MCF 10A (cell line): ENCODE results near the gene FAM25C. TPM values are rescaled to one million over a fixed set of nuclear protein-coding genes. Genes with fewer than 3 reads are reported as not detected.
"Not testable (repeated sequence)": the region's sequence is repeated elsewhere in the genome, so short reads cannot be mapped to it uniquely, and the experiment has no call there.

Experiments used
- Bru-seq: library from RNA; stranded (reverse); fragments of 400-500 nt; gene quantifications from one replicate; lab custom pipeline; 2021; lab: Mats Ljungman, UMichigan
- BruChase-seq, 2 experiments: library from RNA; stranded (reverse); fragments of 400-500 nt; gene quantifications; one replicate each; lab custom pipeline; 2021; lab: Mats Ljungman, UMichigan
- BruUV-seq: library from RNA; stranded (reverse); fragments of 400-500 nt; replicated peaks from 2 replicates; lab custom pipeline; 2021; lab: Mats Ljungman, UMichigan
- CTCF ChIA-PET: fragments of 300-600 bp; sonication (Branson Sonifier 250); formaldehyde crosslinking; extraction: SDS; loops from one replicate; lab custom pipeline; 2021; ENCODE audit warnings: antibody characterized with exemption, inconsistent platforms; lab: Yijun Ruan, JAX
- POLR2A ChIA-PET: fragments of 300-600, 350-650 bp; sonication (Branson Sonifier 250); formaldehyde crosslinking; extraction: SDS; loops from one replicate; lab custom pipeline; 2020; ENCODE audit warnings: antibody characterized with exemption, inconsistent platforms; lab: Yijun Ruan, JAX
- DNase-seq: peaks from one replicate; pipeline ENCODE4 v3.0.0-alpha.2; 2018; ENCODE audit not compliant: unreplicated experiment
- H3K27ac Mint-ChIP-seq: one replicate; pipeline ENCODE4 v1.8.0; 2022; ENCODE audit warnings: mild to moderate bottlenecking, low read depth, mixed read lengths; ENCODE audit not compliant: unreplicated experiment
- H3K27me3 Mint-ChIP-seq: one replicate; pipeline ENCODE4 v1.8.0; 2022; ENCODE audit warnings: mixed read lengths; ENCODE audit not compliant: insufficient read depth, unreplicated experiment
- H3K36me3 Mint-ChIP-seq: one replicate; pipeline ENCODE4 v1.8.0; 2022; ENCODE audit warnings: mild to moderate bottlenecking, moderate library complexity, mixed read lengths; ENCODE audit not compliant: insufficient read depth, unreplicated experiment
- H3K4me1 Mint-ChIP-seq: one replicate; pipeline ENCODE4 v1.8.0; 2022; ENCODE audit warnings: mixed read lengths; ENCODE audit not compliant: insufficient read depth, unreplicated experiment
- H3K4me3 Mint-ChIP-seq: one replicate; pipeline ENCODE4 v1.8.0; 2022; ENCODE audit warnings: mild to moderate bottlenecking, moderate library complexity, mixed read lengths; ENCODE audit not compliant: unreplicated experiment
- H3K9me3 Mint-ChIP-seq: one replicate; pipeline ENCODE4 v1.8.0; 2022; ENCODE audit warnings: mixed read lengths; ENCODE audit not compliant: unreplicated experiment
- intact Hi-C: fragments of 100-400 bp; cut with micrococcal nuclease; formaldehyde crosslinking; loops from 2 replicates; pipeline ENCODE4 v1.14.1; 2022
- long read RNA-seq: library from polyadenylated mRNA; stranded (forward); transcript quantifications from one replicate; pipeline ENCODE4 v2.0.0, GENCODE V29; 2022
- total RNA-seq: library from RNA; stranded (reverse); gene quantifications from 2 replicates; pipeline ENCODE4 v1.2.3, GENCODE V29; 2022

FAM25C gene
- total RNA-seq: not detected in 2 replicates
- not detected for Bru-seq, nascent RNA
- BruChase-seq, experiment 1, labeled RNA remaining after a 6-hour chase: not detected
- BruChase-seq, experiment 2, labeled RNA remaining after a 2-hour chase: not detected
- long read RNA-seq: 0 reads

DNA sequence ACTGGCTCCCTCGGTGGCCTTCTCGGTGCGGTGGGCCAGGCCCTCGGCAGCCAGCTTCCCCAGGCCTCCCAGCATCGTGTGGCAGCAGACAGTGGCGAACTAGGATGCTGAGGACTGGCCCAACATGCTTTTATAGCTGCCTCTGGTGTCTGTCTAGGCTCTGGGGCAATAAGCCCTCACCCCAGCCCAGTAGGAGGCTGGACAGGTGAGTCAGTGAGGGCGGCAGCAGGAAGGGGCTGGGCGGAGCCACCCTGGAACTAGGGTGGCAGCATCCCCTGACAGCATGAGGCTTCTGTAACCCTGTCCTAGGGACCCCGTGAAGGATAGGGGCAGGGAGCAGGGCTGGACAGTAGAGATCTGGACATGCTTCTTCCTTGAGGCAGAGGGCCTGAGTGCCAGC lies at the start of gene FAM25C:
Gene FAM25C, minus strand, starts transcription at position 101 of the 400 bp plus-strand sequence. Its CDS starts 26 bp downstream, at position 75.
- H3K4me3 Mint-ChIP-seq, H3K27me3 Mint-ChIP-seq, H3K4me1 Mint-ChIP-seq, DNase-seq, intact Hi-C loops, CTCF ChIA-PET, H3K9me3 Mint-ChIP-seq, H3K36me3 Mint-ChIP-seq, BruUV-seq, H3K27ac Mint-ChIP-seq, POLR2A ChIA-PET: not testable (repeated sequence)

DNA sequence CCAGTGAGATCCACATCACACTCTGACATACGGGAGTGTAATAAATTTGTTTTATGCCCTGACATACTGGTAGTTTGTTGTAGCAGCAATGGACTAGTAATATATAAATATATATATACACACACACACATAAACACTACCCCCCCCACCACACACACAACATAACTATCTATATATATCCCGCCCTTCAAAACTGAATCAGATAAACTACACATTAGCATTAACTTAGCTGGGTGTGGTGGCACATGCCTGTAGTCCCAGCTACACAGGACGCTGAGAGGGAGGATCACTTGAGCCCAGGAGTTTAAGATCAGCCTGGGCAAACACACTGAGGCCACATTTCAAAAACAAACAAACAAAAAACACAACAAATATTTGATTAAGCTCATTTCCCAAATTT lies 45.0 kb upstream of the FAM25C start:
- CTCF ChIA-PET, DNase-seq, H3K27me3 Mint-ChIP-seq, H3K4me3 Mint-ChIP-seq, H3K27ac Mint-ChIP-seq, POLR2A ChIA-PET, H3K9me3 Mint-ChIP-seq, H3K4me1 Mint-ChIP-seq, intact Hi-C loops, H3K36me3 Mint-ChIP-seq, BruUV-seq: not testable (repeated sequence)

DNA sequence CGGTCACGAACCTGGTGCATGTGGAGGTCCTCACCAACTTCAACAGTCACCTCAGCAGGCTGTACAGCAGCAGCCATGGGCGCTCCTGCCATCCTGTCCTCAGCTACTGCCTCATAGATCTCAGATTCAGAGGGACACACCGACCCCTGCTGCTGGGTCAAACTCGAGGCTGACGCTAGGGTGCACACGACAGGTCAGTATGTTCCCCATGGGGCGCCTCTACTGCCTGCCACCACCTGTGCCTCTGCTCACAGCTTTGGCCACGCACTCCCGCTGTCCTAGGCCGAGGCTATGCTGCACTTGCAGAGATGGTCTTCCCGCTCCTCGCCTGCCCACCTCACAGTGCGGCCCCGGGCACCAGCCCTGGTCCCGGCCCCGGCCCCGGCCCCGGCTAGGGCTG lies 31.8 kb upstream of the FAM25C start:
- CTCF ChIA-PET, DNase-seq, POLR2A ChIA-PET, H3K36me3 Mint-ChIP-seq, H3K4me3 Mint-ChIP-seq, H3K4me1 Mint-ChIP-seq, H3K9me3 Mint-ChIP-seq, intact Hi-C loops, BruUV-seq, H3K27me3 Mint-ChIP-seq, H3K27ac Mint-ChIP-seq: not testable (repeated sequence)

DNA sequence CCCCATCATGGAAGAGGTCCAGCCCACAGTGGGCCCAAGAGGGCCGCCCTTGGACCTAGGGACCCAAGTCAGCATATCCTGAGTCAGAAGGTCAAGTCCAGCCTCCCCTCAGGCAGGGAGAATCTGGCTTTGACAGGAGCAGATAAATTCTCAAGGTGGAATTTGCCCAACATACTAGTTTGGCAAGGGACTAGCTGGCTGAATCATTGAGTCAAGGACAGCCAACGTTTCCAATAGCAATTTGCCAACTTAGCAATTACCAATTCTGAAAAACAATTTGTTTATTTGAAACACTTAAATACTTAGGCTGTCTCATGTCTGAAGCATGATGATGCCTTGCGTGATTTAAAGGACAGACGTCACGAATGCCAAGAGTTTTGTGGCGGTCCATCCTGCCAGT lies 2.7 kb upstream of the FAM25C start:
- H3K9me3 Mint-ChIP-seq, POLR2A ChIA-PET, CTCF ChIA-PET, H3K4me3 Mint-ChIP-seq, H3K27me3 Mint-ChIP-seq, H3K36me3 Mint-ChIP-seq, H3K4me1 Mint-ChIP-seq, intact Hi-C loops, BruUV-seq, DNase-seq, H3K27ac Mint-ChIP-seq: not testable (repeated sequence)

DNA sequence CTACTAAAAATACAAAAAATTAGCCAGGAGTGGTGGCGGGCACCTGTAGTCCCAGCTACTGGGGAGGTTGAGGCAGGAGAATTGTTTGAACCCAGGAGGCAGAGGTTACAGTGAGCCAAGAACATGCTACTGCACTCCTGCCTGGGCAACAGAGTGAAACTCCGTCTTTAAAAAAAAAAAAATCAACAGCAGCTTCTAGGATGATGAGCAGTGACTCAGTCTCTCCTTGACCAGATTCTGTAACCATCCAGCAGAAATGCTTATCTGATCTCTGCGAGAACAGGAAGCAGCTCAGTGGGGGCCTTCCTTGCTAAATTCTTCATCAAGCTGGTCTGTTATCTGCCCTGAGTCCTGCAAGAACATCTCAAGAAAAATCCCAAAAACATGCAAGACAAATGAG lies 5.5 kb downstream of the FAM25C start:
- H3K27ac Mint-ChIP-seq, H3K27me3 Mint-ChIP-seq, intact Hi-C loops, H3K4me3 Mint-ChIP-seq, CTCF ChIA-PET, H3K36me3 Mint-ChIP-seq, H3K4me1 Mint-ChIP-seq, H3K9me3 Mint-ChIP-seq, DNase-seq, POLR2A ChIA-PET, BruUV-seq: not testable (repeated sequence)

DNA sequence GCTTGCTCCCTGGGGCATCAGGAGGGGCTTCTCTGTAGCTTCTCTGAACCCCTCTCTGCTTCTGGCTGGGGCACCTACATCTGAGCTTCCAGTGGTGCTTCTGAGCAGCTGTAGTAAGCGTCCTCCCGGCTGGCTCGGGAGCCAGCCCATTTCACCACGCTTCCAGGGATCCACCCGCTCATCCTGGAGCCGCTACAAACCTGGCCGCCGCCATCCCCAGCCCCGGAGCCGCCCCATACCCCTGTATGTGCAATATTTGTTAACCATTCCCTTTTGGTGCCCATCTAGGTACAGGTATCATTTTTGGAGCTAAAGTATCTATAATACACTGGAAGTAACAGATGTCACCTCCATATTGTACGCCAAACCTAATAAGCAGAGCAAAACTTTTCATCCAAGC lies 7.0 kb downstream of the FAM25C start:
- H3K27ac Mint-ChIP-seq, H3K36me3 Mint-ChIP-seq, POLR2A ChIA-PET: not testable (repeated sequence)

DNA sequence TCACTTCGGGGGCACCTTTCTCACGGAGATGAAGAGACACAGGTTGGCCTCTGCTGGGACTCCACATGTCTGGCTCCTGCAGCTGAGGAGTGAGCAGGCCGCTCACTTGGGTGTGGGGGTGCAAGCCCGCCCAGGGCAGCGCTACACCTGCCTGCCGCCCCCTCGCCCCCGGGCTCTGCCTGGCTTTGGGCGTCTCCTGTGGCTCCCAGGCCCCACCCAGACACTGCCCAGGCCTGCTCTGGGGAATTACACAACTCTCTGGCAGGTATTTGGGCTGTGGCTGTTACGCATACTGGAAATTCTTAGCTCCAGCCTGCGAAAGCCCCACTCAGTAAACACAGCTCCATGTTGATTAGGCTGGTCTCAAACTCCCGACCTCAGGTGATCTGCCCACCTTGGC lies 7.9 kb downstream of the FAM25C start:
- H3K27ac Mint-ChIP-seq, intact Hi-C loops: not testable (repeated sequence)

More for the DNA sequence above, 7.0 kb downstream of the FAM25C start:
- CTCF ChIA-PET, H3K4me3 Mint-ChIP-seq, H3K9me3 Mint-ChIP-seq, DNase-seq, H3K27me3 Mint-ChIP-seq, BruUV-seq, H3K4me1 Mint-ChIP-seq, intact Hi-C loops: not testable (repeated sequence)

DNA sequence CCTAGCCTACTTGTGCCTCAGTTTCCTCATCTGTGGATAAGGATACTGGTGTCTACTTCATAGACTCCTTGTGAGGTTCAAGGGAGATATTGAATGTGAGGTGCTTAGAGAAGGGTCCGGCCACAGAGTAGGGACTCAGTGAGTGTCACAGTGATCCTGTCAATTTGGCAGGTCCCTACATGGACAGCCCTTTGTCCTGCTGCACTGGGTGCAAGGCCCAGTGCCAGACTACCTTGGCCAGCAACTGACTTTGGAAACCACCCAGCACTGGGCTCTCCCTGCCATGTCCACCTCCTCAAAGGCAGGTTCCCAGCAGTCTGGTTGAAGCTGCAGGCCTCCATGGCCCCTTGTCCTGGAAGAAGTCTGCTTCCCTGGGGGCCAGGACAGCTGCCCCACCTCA lies 9.5 kb downstream of the FAM25C start:
- BruUV-seq, H3K9me3 Mint-ChIP-seq, CTCF ChIA-PET, H3K4me1 Mint-ChIP-seq, H3K27me3 Mint-ChIP-seq, intact Hi-C loops, H3K27ac Mint-ChIP-seq, POLR2A ChIA-PET, DNase-seq, H3K4me3 Mint-ChIP-seq: not testable (repeated sequence)
- H3K36me3 Mint-ChIP-seq: peaks cover 13% of the 10 kb centered on the region

More for the DNA sequence above, 7.9 kb downstream of the FAM25C start:
- POLR2A ChIA-PET, CTCF ChIA-PET, H3K27me3 Mint-ChIP-seq, H3K4me1 Mint-ChIP-seq, H3K9me3 Mint-ChIP-seq, H3K36me3 Mint-ChIP-seq, BruUV-seq: not testable (repeated sequence)
- DNase-seq: peak; percentile 72
- peak overlapping the region; percentile 63 for H3K4me3 Mint-ChIP-seq

DNA sequence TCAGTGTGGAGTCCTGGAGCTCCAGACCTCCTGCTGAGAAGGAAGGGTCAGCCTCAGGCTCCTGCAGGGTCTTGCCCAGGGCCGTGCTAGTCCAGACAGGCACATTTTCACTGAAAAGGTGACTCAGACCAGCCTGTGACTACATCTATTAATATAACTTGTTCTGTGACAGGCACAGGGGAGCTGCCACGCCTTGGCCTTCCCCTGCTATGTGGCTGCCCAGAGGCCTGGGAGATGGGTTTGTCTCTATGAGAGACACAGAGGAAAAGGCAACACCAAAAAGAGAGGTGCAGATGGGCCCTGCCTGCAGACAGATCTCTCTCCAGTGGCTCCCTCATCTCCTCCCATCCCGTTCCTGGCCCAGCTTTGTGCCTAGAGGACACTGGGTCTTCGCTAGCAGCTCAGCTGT lies 10.0 kb downstream of the FAM25C start:
- peaks cover 13% of the 10 kb centered on the region for H3K36me3 Mint-ChIP-seq
- TSS peak; percentile 57 for BruUV-seq
- H3K4me3 Mint-ChIP-seq, CTCF ChIA-PET, H3K4me1 Mint-ChIP-seq, POLR2A ChIA-PET, DNase-seq, H3K9me3 Mint-ChIP-seq, intact Hi-C loops, H3K27ac Mint-ChIP-seq, H3K27me3 Mint-ChIP-seq: not testable (repeated sequence)
